Endothelial cell of umbilical vein (primary cell): ENCODE measurements around the gene ALOX5AP. TPM values are rescaled to one million over a fixed set of nuclear protein-coding genes. Genes with fewer than 3 reads are reported as not detected.

Experiments used
- BruUV-seq: library from RNA; stranded (reverse); fragments of 400-500 nt; replicated peaks from 2 replicates; lab custom pipeline; 2021; lab: Mats Ljungman, UMichigan
- CTCF ChIA-PET: fragments of 300-600, 350-600 bp; sonication (Branson Sonifier 250); formaldehyde crosslinking; loops from one replicate; lab custom pipeline; 2021; ENCODE audit warnings: antibody characterized with exemption, inconsistent platforms; lab: Charles Lee
- POLR2A ChIA-PET: fragments of 300-600, 350-600 bp; sonication (Branson Sonifier 250); formaldehyde crosslinking; loops from one replicate; lab custom pipeline; 2021; ENCODE audit warnings: antibody characterized with exemption, inconsistent platforms; lab: Charles Lee
- DNase-seq: peaks from one replicate; pipeline ENCODE4 v3.0.0-alpha.2; 2011; ENCODE audit warnings: low read depth, low spot score
- FAIRE-seq: peaks from 2 replicates; lab custom pipeline; 2011; peaks lifted over from hg19 to GRCh38; lab: Jason Lieb, UNC
- H2AFZ ChIP-seq: 2 replicates; pipeline ENCODE4 v1.6.0; 2012; ENCODE audit warnings: low read depth, low read length, control low read depth, inconsistent platforms
- H3K27ac ChIP-seq: 2 replicates; pipeline ENCODE4 v1.5.1; 2011; ENCODE audit warnings: low read depth, mild to moderate bottlenecking, control low read depth, low read length, moderate library complexity; ENCODE audit not compliant: insufficient read depth
- H3K27me3 ChIP-seq, 2 experiments: 2 replicates each; pipeline versions ENCODE4 v1.6.0 to v1.6.1; 2011; ENCODE audit warnings: low read length in 2 of 2, mixed read lengths in 1 of 2; ENCODE audit not compliant: control insufficient read depth in 2 of 2, insufficient read depth in 2 of 2
- H3K36me3 ChIP-seq, 2 experiments: 2 replicates in 1 of 2; 3 replicates in 1 of 2; pipeline ENCODE4 v1.5.1; 2011; ENCODE audit warnings: low read length in 2 of 2, mild to moderate bottlenecking in 1 of 2, moderate library complexity in 1 of 2; ENCODE audit not compliant: control insufficient read depth in 2 of 2, insufficient read depth in 2 of 2; ENCODE audit errors: extremely low read depth in 1 of 2
- H3K4me1 ChIP-seq: 3 replicates; pipeline ENCODE4 v1.5.1; 2011; ENCODE audit warnings: mild to moderate bottlenecking, low read length; ENCODE audit not compliant: control insufficient read depth, insufficient read depth; ENCODE audit errors: extremely low read depth
- H3K4me2 ChIP-seq: 2 replicates; pipeline ENCODE4 v1.6.1; 2011; ENCODE audit warnings: low read length, control low read depth, mixed read lengths; ENCODE audit not compliant: insufficient read depth
- H3K4me3 ChIP-seq, 3 experiments: fragments of 200-600 bp in 1 of 3; sonication (generic), shearing (Covaris generic) in 1 of 3; replicated peaks in 1 of 3; 2 replicates each; pipeline ENCODE4 v1.5.1; 2011 to 2016; ENCODE audit warnings: control low read depth in 3 of 3, low read length in 3 of 3, mild to moderate bottlenecking in 2 of 3, inconsistent platforms in 1 of 3, low read depth in 1 of 3, moderate library complexity in 1 of 3; ENCODE audit not compliant: insufficient read depth in 1 of 3
- H3K79me2 ChIP-seq: 2 replicates; pipeline ENCODE4 v1.6.0; 2012; ENCODE audit warnings: low read length, inconsistent platforms; ENCODE audit not compliant: control insufficient read depth, insufficient read depth
- H3K9ac ChIP-seq: replicated peaks from 2 replicates; pipeline ENCODE3; 2011; ENCODE audit warnings: low read length, control low read depth; ENCODE audit not compliant: insufficient read depth; ENCODE audit errors: extremely low read depth
- H3K9me1 ChIP-seq: replicated peaks from 3 replicates; pipeline ENCODE4 v1.6.0; 2011; ENCODE audit warnings: mild to moderate bottlenecking, low read length; ENCODE audit not compliant: control insufficient read depth, insufficient read depth; ENCODE audit errors: extremely low read depth
- H3K9me3 ChIP-seq: replicated peaks from 2 replicates; pipeline ENCODE4 v1.5.1; 2012; ENCODE audit warnings: low read length, inconsistent platforms; ENCODE audit not compliant: control insufficient read depth, insufficient read depth
- H4K20me1 ChIP-seq: replicated peaks from 2 replicates; pipeline ENCODE3; 2011; ENCODE audit warnings: mild to moderate bottlenecking, low read length; ENCODE audit not compliant: control insufficient read depth, insufficient read depth; ENCODE audit errors: extremely low read depth
- CTCF ChIP-seq, 2 donors: IDR thresholded peaks; 1 replicate in 1 of 2; 2 replicates in 1 of 2; pipeline ENCODE4 v1.5.1; 2011; ENCODE audit warnings: low read length in 2 of 2, mild to moderate bottlenecking in 2 of 2, moderate library complexity in 2 of 2, control low read depth in 1 of 2, inconsistent platforms in 1 of 2, low read depth in 1 of 2; ENCODE audit not compliant: insufficient read depth in 1 of 2; ENCODE audit errors: extremely low read depth in 1 of 2
- EZH2 ChIP-seq: IDR thresholded peaks from 2 replicates; pipeline ENCODE4 v1.6.1; 2012; ENCODE audit warnings: borderline replicate concordance, low read depth, mild to moderate bottlenecking, moderate library complexity, low read length, inconsistent platforms; ENCODE audit not compliant: severe bottlenecking
- FOS ChIP-seq: IDR thresholded peaks from 2 replicates; pipeline ENCODE4 v1.6.1; 2011; ENCODE audit warnings: mild to moderate bottlenecking, low read length, moderate library complexity, borderline replicate concordance; ENCODE audit not compliant: insufficient read depth
- GATA2 ChIP-seq: IDR thresholded peaks from 2 replicates; pipeline ENCODE4 v1.7.0; 2011; ENCODE audit warnings: low read depth, mild to moderate bottlenecking, moderate library complexity, mixed read lengths, low read length; ENCODE audit not compliant: insufficient read length, insufficient read depth
- JUN ChIP-seq: IDR thresholded peaks from 2 replicates; pipeline ENCODE4 v1.6.1; 2011; ENCODE audit warnings: borderline replicate concordance, low read depth; ENCODE audit not compliant: insufficient read length, insufficient read depth
- MAX ChIP-seq: IDR thresholded peaks from 2 replicates; pipeline ENCODE4 v1.6.1; 2011; ENCODE audit not compliant: insufficient read depth, insufficient read length
- MYC ChIP-seq: IDR thresholded peaks from one replicate; pipeline ENCODE4 v1.6.1; 2011; ENCODE audit warnings: mild to moderate bottlenecking, low read depth, low read length
- POLR2A ChIP-seq: IDR thresholded peaks from 2 replicates; pipeline ENCODE4 v1.6.1; 2012; ENCODE audit warnings: low read depth, mild to moderate bottlenecking, control low read depth, low read length
- dilution Hi-C: fragments of 300-500 bp; cut with MboI; formaldehyde crosslinking; loops from one replicate; pipeline ENCODE4 v1.15.0; 2019; ENCODE audit warnings: low sequenced_read_pairs; ENCODE audit not compliant: extremely low pct_ligation_motif_present
- intact Hi-C: fragments of 100-400 bp; cut with micrococcal nuclease; formaldehyde crosslinking; loops from one replicate; pipeline ENCODE4 v1.10.0; 2022
- polyA plus RNA-seq, 4 experiments: library from polyadenylated mRNA; depleted of rRNA in 3 of 4; stranded (reverse) in 3 of 4; unstranded in 1 of 4; fragments of >200 nt; gene quantifications; 2 replicates each; pipeline versions ENCODE4 v1.2.1 to v1.2.3, GENCODE V29; 2011 to 2012; ENCODE audit warnings: missing spikeins in 1 of 4
- total RNA-seq: library from RNA; stranded (reverse); gene quantifications from 2 replicates; pipeline ENCODE4 v1.2.3, GENCODE V29; 2021

Gene ALOX5AP
- total and polyA plus RNA-seq, 2 donors (not counting 3 experiments of a cell fraction or from before 2014, with no cell fraction given) = 1.8 TPM; not detected in 1

- ChIA-PET CTCF (interaction anchor here (0.5 to 2.3 kb wide), 5 partner anchors 10 to 39 kb away, joined by 3 to 6 read pairs (median 6); no protein-coding TSS in a partner anchor), POLR2A (interaction anchor here (0.6 kb wide), 1 partner anchor 78 kb away, joined by 8 read pairs; no protein-coding TSS in a partner anchor)
- intact Hi-C loops = no loop called here
- dilution Hi-C loops = no loop called here
- Histone ChIP-seq H3K79me2 (no peaks in the 10 kb centered on the region), H3K9me1 (no peaks in the 10 kb centered on the region), H3K9me3 (no peaks in the 10 kb centered on the region), H3K36me3 (no peaks in the 10 kb centered on the region), H3K27me3 (peaks cover 0 to 2% of the 10 kb centered on the region in 2 experiments), H3K4me3 (no peak overlapping the region), H4K20me1 (no peaks in the 10 kb centered on the region), H2AFZ (no peak overlapping the region), H3K4me1 (no peaks in the 10 kb centered on the region), H3K9ac (no peak overlapping the region), H3K27ac (no peak overlapping the region), H3K4me2 (no peak overlapping the region)
- no TSS peak for BruUV-seq
- no peak for TF ChIP-seq CTCF (IDR thresholded peaks at IDR 0.05; ENCODE audit: extremely low read depth in 1 of 2, insufficient read depth in 1 of 2, low read depth in 1 of 2, low read length in 2 of 2)
- TF ChIP-seq MYC = no peak
- TF ChIP-seq GATA2 = no peak
- TF ChIP-seq JUN = no peak
- TF ChIP-seq FOS = no peak
- no peak for TF ChIP-seq POLR2A
- no peak for TF ChIP-seq EZH2
- no peak for TF ChIP-seq MAX
- no peak for FAIRE-seq
- DNase-seq = no peak
Observed at GRCh38 chr13:30753030-30753616, 17.8 kb downstream of the ALOX5AP start.
